Panc1 (cell line): ENCODE measurements around the gene CINP.

Experiments
- POLR2AphosphoS5 ChIP-seq: IDR thresholded peaks from 2 replicates; pipeline ENCODE4 v1.6.1; 2012; ENCODE audit warnings: mild to moderate bottlenecking, low read depth, low read length, moderate library complexity
- REST ChIP-seq, 2 experiments: IDR thresholded peaks; 2 replicates each; pipeline ENCODE4 v1.6.1; 2011 to 2012; ENCODE audit warnings: low read depth in 2 of 2, control low read depth in 1 of 2, low read length in 1 of 2, mild to moderate bottlenecking in 1 of 2, moderate library complexity in 1 of 2; ENCODE audit not compliant: insufficient read depth in 1 of 2
- TF ChIP-seq, protein P1 (sequence below): fragments of 450-650 bp; IDR thresholded peaks from 2 replicates; pipeline ENCODE4 v1.5.1; 2017; ENCODE audit warnings: mild to moderate bottlenecking

DNA sequence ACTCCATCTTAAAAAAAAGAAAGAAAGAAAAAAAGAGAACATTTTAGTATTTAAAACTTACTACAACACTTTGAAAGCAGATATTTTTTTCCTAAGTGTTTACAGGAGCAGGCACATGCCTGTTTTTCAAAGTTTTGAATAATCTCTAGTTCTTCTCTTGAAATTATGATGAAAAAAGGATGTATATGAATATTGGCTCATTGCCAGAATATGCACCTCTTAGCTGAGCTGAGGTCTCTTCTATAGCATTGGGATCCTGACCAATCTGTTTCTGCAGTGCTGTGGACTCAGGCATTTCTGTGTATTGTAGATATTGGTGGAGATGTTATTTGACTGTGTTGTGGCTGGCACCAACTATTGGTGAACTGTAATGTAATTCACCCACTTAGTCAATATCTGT, 15.0 kb upstream of the CINP start:
- TF ChIP-seq, protein P1, sequence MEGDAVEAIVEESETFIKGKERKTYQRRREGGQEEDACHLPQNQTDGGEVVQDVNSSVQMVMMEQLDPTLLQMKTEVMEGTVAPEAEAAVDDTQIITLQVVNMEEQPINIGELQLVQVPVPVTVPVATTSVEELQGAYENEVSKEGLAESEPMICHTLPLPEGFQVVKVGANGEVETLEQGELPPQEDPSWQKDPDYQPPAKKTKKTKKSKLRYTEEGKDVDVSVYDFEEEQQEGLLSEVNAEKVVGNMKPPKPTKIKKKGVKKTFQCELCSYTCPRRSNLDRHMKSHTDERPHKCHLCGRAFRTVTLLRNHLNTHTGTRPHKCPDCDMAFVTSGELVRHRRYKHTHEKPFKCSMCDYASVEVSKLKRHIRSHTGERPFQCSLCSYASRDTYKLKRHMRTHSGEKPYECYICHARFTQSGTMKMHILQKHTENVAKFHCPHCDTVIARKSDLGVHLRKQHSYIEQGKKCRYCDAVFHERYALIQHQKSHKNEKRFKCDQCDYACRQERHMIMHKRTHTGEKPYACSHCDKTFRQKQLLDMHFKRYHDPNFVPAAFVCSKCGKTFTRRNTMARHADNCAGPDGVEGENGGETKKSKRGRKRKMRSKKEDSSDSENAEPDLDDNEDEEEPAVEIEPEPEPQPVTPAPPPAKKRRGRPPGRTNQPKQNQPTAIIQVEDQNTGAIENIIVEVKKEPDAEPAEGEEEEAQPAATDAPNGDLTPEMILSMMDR, result no peak
- TF ChIP-seq POLR2AphosphoS5, result no peak
- no peak for TF ChIP-seq REST (IDR thresholded peaks at IDR 0.05; ENCODE audit: insufficient read depth in 1 of 2, low read depth in 2 of 2, low read length in 1 of 2)
